H9 (cell line): ENCODE results near the gene GJA9. TPM values are rescaled to one million over a fixed set of nuclear protein-coding genes. Genes with fewer than 3 reads are reported as not detected.

Source experiments
- DNase-seq: peaks from one replicate; pipeline ENCODE4 v3.0.0-alpha.2; 2017
- H2AFZ ChIP-seq: one replicate; pipeline ENCODE4 v1.6.1; 2013; ENCODE audit warnings: mild to moderate bottlenecking, low read length, control low read depth, moderate library complexity
- H2AK5ac ChIP-seq: 2 replicates; pipeline ENCODE4 v1.6.1; 2013; ENCODE audit warnings: low read length, control low read depth, mixed read lengths; ENCODE audit not compliant: insufficient read length
- H2BK120ac ChIP-seq: one replicate; pipeline ENCODE4 v1.6.1; 2013; ENCODE audit warnings: low read depth, mild to moderate bottlenecking, low read length, control low read depth, inconsistent platforms; ENCODE audit not compliant: poor library complexity, severe bottlenecking
- H2BK12ac ChIP-seq: 2 replicates; pipeline ENCODE4 v1.6.1; 2013; ENCODE audit warnings: low read length, control low read depth, mixed read lengths, low read depth; ENCODE audit not compliant: insufficient read length
- H2BK15ac ChIP-seq: 2 replicates; pipeline ENCODE4 v1.6.1; 2013; ENCODE audit warnings: low read depth, low read length, control low read depth
- H2BK20ac ChIP-seq: one replicate; pipeline ENCODE4 v1.6.1; 2013; ENCODE audit warnings: low read depth, mild to moderate bottlenecking, low read length, control low read depth, inconsistent platforms; ENCODE audit not compliant: poor library complexity, severe bottlenecking
- H2BK5ac ChIP-seq: 2 replicates; pipeline ENCODE4 v1.6.1; 2013; ENCODE audit warnings: low read length, control low read depth, mixed read lengths; ENCODE audit not compliant: insufficient read length
- H3K14ac ChIP-seq: 2 replicates; pipeline ENCODE4 v1.6.1; 2013; ENCODE audit warnings: low read length, control low read depth; ENCODE audit not compliant: insufficient read depth
- H3K18ac ChIP-seq: 2 replicates; pipeline ENCODE4 v1.6.1; 2013; ENCODE audit warnings: low read depth, mild to moderate bottlenecking, mixed read lengths, low read length, control low read depth; ENCODE audit not compliant: insufficient read length
- H3K23ac ChIP-seq: 2 replicates; pipeline ENCODE4 v1.6.1; 2013; ENCODE audit warnings: low read length, control low read depth, mixed read lengths, low read depth; ENCODE audit not compliant: insufficient read length
- H3K23me2 ChIP-seq: 2 replicates; pipeline ENCODE4 v1.6.1; 2013; ENCODE audit warnings: low read depth, mild to moderate bottlenecking, mixed read lengths, low read length, control low read depth; ENCODE audit not compliant: insufficient read length, poor library complexity, severe bottlenecking
- H3K27ac ChIP-seq: 2 replicates; pipeline ENCODE4 v1.5.1; 2013; ENCODE audit warnings: low read length, control low read depth, mixed read lengths, low read depth; ENCODE audit not compliant: insufficient read length
- H3K27me3 ChIP-seq: 2 replicates; pipeline ENCODE4 v1.6.1; 2013; ENCODE audit warnings: low read length, control low read depth, inconsistent platforms; ENCODE audit not compliant: insufficient read depth
- H3K4ac ChIP-seq: 2 replicates; pipeline ENCODE4 v1.6.1; 2013; ENCODE audit warnings: low read depth, mild to moderate bottlenecking, control low read depth, inconsistent platforms, low read length, moderate library complexity
- H3K4me1 ChIP-seq: 2 replicates; pipeline ENCODE4 v1.6.1; 2013; ENCODE audit warnings: low read length, control low read depth, inconsistent platforms; ENCODE audit not compliant: insufficient read depth
- H3K4me2 ChIP-seq: 2 replicates; pipeline ENCODE4 v1.6.1; 2013; ENCODE audit warnings: low read length, control low read depth, mixed read lengths; ENCODE audit not compliant: insufficient read length, insufficient read depth
- H3K56ac ChIP-seq: 2 replicates; pipeline ENCODE4 v1.6.1; 2013; ENCODE audit warnings: low read depth, mild to moderate bottlenecking, mixed read lengths, low read length, control low read depth; ENCODE audit not compliant: insufficient read length
- H3K79me1 ChIP-seq: 2 replicates; pipeline ENCODE4 v1.6.1; 2013; ENCODE audit warnings: low read depth, mild to moderate bottlenecking, moderate library complexity, low read length, control low read depth, inconsistent platforms; ENCODE audit not compliant: insufficient read depth, poor library complexity, severe bottlenecking
- H3K79me2 ChIP-seq: 2 replicates; pipeline ENCODE4 v1.6.1; 2013; ENCODE audit warnings: low read length, control low read depth, inconsistent platforms; ENCODE audit not compliant: insufficient read depth
- H3K9ac ChIP-seq: 2 replicates; pipeline ENCODE4 v1.6.1; 2013; ENCODE audit warnings: low read length, control low read depth, mixed read lengths; ENCODE audit not compliant: insufficient read length; ENCODE audit errors: extremely low read depth
- H3K9me3 ChIP-seq: one replicate; pipeline ENCODE4 v1.6.1; 2013; ENCODE audit warnings: low read depth, low read length, inconsistent platforms; ENCODE audit not compliant: control insufficient read depth
- H3T11ph ChIP-seq: one replicate; pipeline ENCODE4 v1.6.1; 2013; ENCODE audit warnings: mild to moderate bottlenecking, low read length, control low read depth, inconsistent platforms
- H4K20me1 ChIP-seq: one replicate; pipeline ENCODE4 v1.6.1; 2013; ENCODE audit not compliant: control insufficient read depth, insufficient read length, insufficient read depth
- H4K5ac ChIP-seq: 2 replicates; pipeline ENCODE4 v1.6.1; 2013; ENCODE audit warnings: low read depth, mild to moderate bottlenecking, mixed read lengths, low read length, control low read depth; ENCODE audit not compliant: insufficient read length
- H4K8ac ChIP-seq: replicated peaks from 2 replicates; pipeline ENCODE4 v1.6.1; 2013; ENCODE audit warnings: low read length, control low read depth, mixed read lengths, low read depth; ENCODE audit not compliant: insufficient read length
- H4K91ac ChIP-seq: 2 replicates; pipeline ENCODE4 v1.6.1; 2013; ENCODE audit warnings: low read depth, mild to moderate bottlenecking, moderate library complexity, mixed read lengths, low read length, control low read depth; ENCODE audit not compliant: insufficient read length
- H3K27ac Mint-ChIP-seq, 3 experiments: 2 replicates in 2 of 3; 3 replicates in 1 of 3; pipeline ENCODE4 v1.8.0; 2020 to 2021; ENCODE audit warnings: mixed read lengths in 3 of 3, mild to moderate bottlenecking in 1 of 3, moderate library complexity in 1 of 3
- H3K27me3 Mint-ChIP-seq: 2 replicates; pipeline ENCODE4 v1.8.0; 2021; ENCODE audit warnings: low read depth, mild to moderate bottlenecking, moderate library complexity, mixed read lengths
- H3K36me3 Mint-ChIP-seq, 3 experiments: 2 replicates in 2 of 3; 3 replicates in 1 of 3; pipeline ENCODE4 v1.8.0; 2020 to 2021; ENCODE audit warnings: low read depth in 3 of 3, mixed read lengths in 3 of 3; ENCODE audit not compliant: insufficient read depth in 1 of 3
- H3K4me1 Mint-ChIP-seq, 2 experiments: 2 replicates each; pipeline ENCODE4 v1.8.0; 2020; ENCODE audit warnings: mixed read lengths in 2 of 2
- H3K4me3 Mint-ChIP-seq, 2 experiments: 2 replicates in 1 of 2; 3 replicates in 1 of 2; pipeline ENCODE4 v1.8.0; 2020 to 2021; ENCODE audit warnings: mild to moderate bottlenecking in 2 of 2, mixed read lengths in 2 of 2, moderate library complexity in 1 of 2
- H3K9me3 Mint-ChIP-seq, 2 experiments: 2 replicates in 1 of 2; 3 replicates in 1 of 2; pipeline ENCODE4 v1.8.0; 2020; ENCODE audit warnings: mild to moderate bottlenecking in 2 of 2, mixed read lengths in 2 of 2, moderate library complexity in 1 of 2
- WGBS: extraction: QIAGEN DNeasy Blood & Tissue Kit; methylation state at CpG from one replicate; pipeline ENCODE4 v1.1.7; 2013; ENCODE audit warnings: missing lambda C conversion rate, low lambda C conversion rate, mixed read lengths; ENCODE audit not compliant: insufficient read length; ENCODE audit errors: extremely low coverage; 5-methylcytosine and 5-hydroxymethylcytosine counted together
- total RNA-seq: library from RNA; stranded (reverse); gene quantifications from 2 replicates; pipeline ENCODE4 v1.2.1, GENCODE V29; 2021
- TF ChIP-seq, protein P1 (sequence below): fragments of 200-600 bp; sonication (generic); conservative IDR thresholded peaks from 3 replicates; pipeline ENCODE4 v1.8.0; 2021; ENCODE audit warnings: antibody characterized with exemption, mild to moderate bottlenecking

Gene GJA9
- total RNA-seq, 1 experiment from 2014 or later: not detected

DNA sequence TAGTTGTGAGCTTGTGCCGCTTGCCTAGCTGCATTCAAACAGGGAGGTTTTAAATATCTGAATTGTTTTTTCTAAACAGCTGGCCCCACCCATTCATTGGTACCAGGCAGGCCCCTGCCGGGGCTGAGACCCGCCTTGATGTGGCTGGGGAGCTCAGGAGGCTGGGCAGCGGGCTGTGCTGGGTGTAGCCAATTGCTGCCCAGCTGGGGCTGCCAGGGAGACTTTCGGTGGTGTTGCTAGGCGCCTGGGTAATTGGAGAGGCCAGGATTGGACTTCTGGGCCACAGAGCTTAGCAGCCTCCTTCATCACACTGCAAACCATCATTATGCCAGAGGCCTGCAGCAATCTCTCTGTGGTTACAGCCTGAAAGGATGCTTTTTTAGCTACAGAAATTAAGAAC, 48.1 kb upstream of the GJA9 start:
- H3K27me3 ChIP-seq: no peaks in the 10 kb centered on the region
- H4K8ac ChIP-seq: no peak overlapping the region
- H2BK120ac ChIP-seq: no peak overlapping the region
- Mint-ChIP-seq H3K4me3 (no peak overlapping the region), H3K9me3 (no peaks in the 10 kb centered on the region), H3K4me1 (peaks cover 4% of the 10 kb centered on the region in 2 experiments), H3K27ac (peak overlapping the region in 1 of 3 experiments; percentile 8; a peak in 1 of 7 replicates), H3K27me3 (no peaks in the 10 kb centered on the region), H3K36me3 (no peaks in the 10 kb centered on the region)
- peak; percentile 44 for DNase-seq
- no CpG with 5 or more reads among the region's 6 CpGs for WGBS
- H3K4me2 ChIP-seq: no peak overlapping the region
- no peak overlapping the region for H3K9ac ChIP-seq
- H2BK20ac ChIP-seq: no peak overlapping the region
- H3K4ac ChIP-seq: no peak overlapping the region
- H3K23me2 ChIP-seq: no peaks in the 10 kb centered on the region
- H2BK5ac ChIP-seq: no peak overlapping the region
- H3K4me1 ChIP-seq: no peaks in the 10 kb centered on the region
- H3T11ph ChIP-seq: no peak overlapping the region
- no peak overlapping the region for H3K56ac ChIP-seq
- no peaks in the 10 kb centered on the region for H3K79me1 ChIP-seq
- no peak overlapping the region for H4K5ac ChIP-seq
- H3K9me3 ChIP-seq: no peaks in the 10 kb centered on the region
- TF ChIP-seq, protein P1, sequence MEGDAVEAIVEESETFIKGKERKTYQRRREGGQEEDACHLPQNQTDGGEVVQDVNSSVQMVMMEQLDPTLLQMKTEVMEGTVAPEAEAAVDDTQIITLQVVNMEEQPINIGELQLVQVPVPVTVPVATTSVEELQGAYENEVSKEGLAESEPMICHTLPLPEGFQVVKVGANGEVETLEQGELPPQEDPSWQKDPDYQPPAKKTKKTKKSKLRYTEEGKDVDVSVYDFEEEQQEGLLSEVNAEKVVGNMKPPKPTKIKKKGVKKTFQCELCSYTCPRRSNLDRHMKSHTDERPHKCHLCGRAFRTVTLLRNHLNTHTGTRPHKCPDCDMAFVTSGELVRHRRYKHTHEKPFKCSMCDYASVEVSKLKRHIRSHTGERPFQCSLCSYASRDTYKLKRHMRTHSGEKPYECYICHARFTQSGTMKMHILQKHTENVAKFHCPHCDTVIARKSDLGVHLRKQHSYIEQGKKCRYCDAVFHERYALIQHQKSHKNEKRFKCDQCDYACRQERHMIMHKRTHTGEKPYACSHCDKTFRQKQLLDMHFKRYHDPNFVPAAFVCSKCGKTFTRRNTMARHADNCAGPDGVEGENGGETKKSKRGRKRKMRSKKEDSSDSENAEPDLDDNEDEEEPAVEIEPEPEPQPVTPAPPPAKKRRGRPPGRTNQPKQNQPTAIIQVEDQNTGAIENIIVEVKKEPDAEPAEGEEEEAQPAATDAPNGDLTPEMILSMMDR: no peak
- no peak overlapping the region for H2AFZ ChIP-seq
- no peak overlapping the region for H3K18ac ChIP-seq
- H2BK12ac ChIP-seq: no peak overlapping the region
- H2BK15ac ChIP-seq: no peak overlapping the region
- no peaks in the 10 kb centered on the region for H3K79me2 ChIP-seq
- H3K23ac ChIP-seq: no peak overlapping the region
- H3K27ac ChIP-seq: no peak overlapping the region
- no peak overlapping the region for H2AK5ac ChIP-seq
- no peak overlapping the region for H4K91ac ChIP-seq
- no peak overlapping the region for H3K14ac ChIP-seq
- H4K20me1 ChIP-seq: no peaks in the 10 kb centered on the region
